ENCODE measurements around the gene STK32C. TPM values are rescaled to one million over a fixed set of nuclear protein-coding genes. Genes with fewer than 3 reads are reported as not detected.

STK32C gene
- total RNA-seq, 1 experiment from 2014 or later, result 13.9 TPM

GRCh38 chr10:132292287-132293200 is 15.2 kb downstream of the STK32C start:
- CTCF ChIA-PET, result no interaction called here
- no peak for DNase-seq
- Histone ChIP-seq H3K79me2 (ENCODE audit: low read depth) (no peaks in the 10 kb centered on the region), H3K4me1 (replicated peaks; ENCODE audit: insufficient read depth) (no peaks in the 10 kb centered on the region), H3K4me3 (no peak overlapping the region), H3K36me3 (ENCODE audit: low read depth) (no peaks in the 10 kb centered on the region), H3K9me2 (ENCODE audit: insufficient read depth) (no peaks in the 10 kb centered on the region), H3K27ac (no peak overlapping the region), H2AFZ (no peak overlapping the region), H4K20me1 (ENCODE audit: insufficient read depth) (no peaks in the 10 kb centered on the region), H3K27me3 (ENCODE audit: insufficient read depth, low read depth) (no peaks in the 10 kb centered on the region), H3K9me3 (ENCODE audit: insufficient read depth, low read depth) (no peaks in the 10 kb centered on the region), H3F3A (ENCODE audit: insufficient read depth, low read depth) (no peaks in the 10 kb centered on the region), H3K4me2 (no peak overlapping the region)
- POLR2A ChIA-PET (ENCODE audit: unreplicated experiment), result no interaction called here
- intact Hi-C loops (cut with micrococcal nuclease; ENCODE audit: unreplicated experiment), result no loop called here
- BruUV-seq (replicated peaks), result no TSS peak
- TF ChIP-seq, protein P1, sequence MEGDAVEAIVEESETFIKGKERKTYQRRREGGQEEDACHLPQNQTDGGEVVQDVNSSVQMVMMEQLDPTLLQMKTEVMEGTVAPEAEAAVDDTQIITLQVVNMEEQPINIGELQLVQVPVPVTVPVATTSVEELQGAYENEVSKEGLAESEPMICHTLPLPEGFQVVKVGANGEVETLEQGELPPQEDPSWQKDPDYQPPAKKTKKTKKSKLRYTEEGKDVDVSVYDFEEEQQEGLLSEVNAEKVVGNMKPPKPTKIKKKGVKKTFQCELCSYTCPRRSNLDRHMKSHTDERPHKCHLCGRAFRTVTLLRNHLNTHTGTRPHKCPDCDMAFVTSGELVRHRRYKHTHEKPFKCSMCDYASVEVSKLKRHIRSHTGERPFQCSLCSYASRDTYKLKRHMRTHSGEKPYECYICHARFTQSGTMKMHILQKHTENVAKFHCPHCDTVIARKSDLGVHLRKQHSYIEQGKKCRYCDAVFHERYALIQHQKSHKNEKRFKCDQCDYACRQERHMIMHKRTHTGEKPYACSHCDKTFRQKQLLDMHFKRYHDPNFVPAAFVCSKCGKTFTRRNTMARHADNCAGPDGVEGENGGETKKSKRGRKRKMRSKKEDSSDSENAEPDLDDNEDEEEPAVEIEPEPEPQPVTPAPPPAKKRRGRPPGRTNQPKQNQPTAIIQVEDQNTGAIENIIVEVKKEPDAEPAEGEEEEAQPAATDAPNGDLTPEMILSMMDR (conservative IDR thresholded peaks at IDR 0.05), result no peak
- no peak for TF ChIP-seq EZH2 (IDR thresholded peaks at IDR 0.05; ENCODE audit: low read depth)

- no TSS peak for BruUV-seq (replicated peaks)
- Histone ChIP-seq H3F3A (ENCODE audit: insufficient read depth, low read depth) (no peaks in the 10 kb centered on the region), H3K27ac (no peak overlapping the region), H3K36me3 (ENCODE audit: low read depth) (no peaks in the 10 kb centered on the region), H3K4me3 (no peak overlapping the region), H3K79me2 (ENCODE audit: low read depth) (no peaks in the 10 kb centered on the region), H3K4me1 (replicated peaks; ENCODE audit: insufficient read depth) (no peaks in the 10 kb centered on the region), H2AFZ (no peak overlapping the region), H3K9me3 (ENCODE audit: insufficient read depth, low read depth) (no peaks in the 10 kb centered on the region), H3K27me3 (ENCODE audit: insufficient read depth, low read depth) (no peaks in the 10 kb centered on the region), H3K9me2 (ENCODE audit: insufficient read depth) (no peaks in the 10 kb centered on the region), H3K4me2 (no peak overlapping the region), H4K20me1 (ENCODE audit: insufficient read depth) (no peaks in the 10 kb centered on the region)
- no peak for TF ChIP-seq EZH2 (IDR thresholded peaks at IDR 0.05; ENCODE audit: low read depth)
- TF ChIP-seq, protein P1 (conservative IDR thresholded peaks at IDR 0.05), result no peak
- CTCF ChIA-PET, result no interaction called here
- intact Hi-C loops (cut with micrococcal nuclease; ENCODE audit: unreplicated experiment), result no loop called here
- POLR2A ChIA-PET (ENCODE audit: unreplicated experiment), result no interaction called here
- no peak for DNase-seq
Measured at GRCh38 chr10:132291826-132292225, 15.9 kb downstream of the STK32C start.

DNA sequence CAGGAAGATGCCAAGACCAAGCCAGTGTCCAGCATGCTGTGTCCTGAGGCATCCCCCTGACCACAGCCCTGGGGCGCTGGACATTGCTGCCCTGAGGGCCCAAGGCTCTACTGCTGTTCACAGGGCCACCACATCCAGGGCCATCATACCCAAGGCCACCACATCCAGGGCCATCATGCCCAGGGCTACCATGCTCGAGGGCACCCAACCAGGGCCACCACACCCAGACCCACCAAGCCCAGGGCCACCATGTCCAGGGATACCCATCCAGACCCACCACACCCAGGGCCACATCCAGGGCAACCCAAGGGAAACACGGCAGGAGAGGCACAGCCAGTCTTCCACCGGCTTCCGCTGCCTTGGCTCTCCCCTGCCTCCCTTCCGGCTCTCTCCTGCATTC is 17.1 kb downstream of the STK32C start:
- TF ChIP-seq, protein P1 (conservative IDR thresholded peaks at IDR 0.05), result no peak
- TF ChIP-seq EZH2 (IDR thresholded peaks at IDR 0.05; ENCODE audit: low read depth), result no peak
- Histone ChIP-seq H3K79me2 (ENCODE audit: low read depth) (no peaks in the 10 kb centered on the region), H3K36me3 (ENCODE audit: low read depth) (no peaks in the 10 kb centered on the region), H3K4me1 (replicated peaks; ENCODE audit: insufficient read depth) (no peaks in the 10 kb centered on the region), H3K9me2 (ENCODE audit: insufficient read depth) (no peaks in the 10 kb centered on the region), H3K4me3 (no peak overlapping the region), H4K20me1 (ENCODE audit: insufficient read depth) (no peaks in the 10 kb centered on the region), H2AFZ (no peak overlapping the region), H3K9me3 (ENCODE audit: insufficient read depth, low read depth) (no peaks in the 10 kb centered on the region), H3K27me3 (ENCODE audit: insufficient read depth, low read depth) (no peaks in the 10 kb centered on the region), H3K4me2 (no peak overlapping the region), H3F3A (ENCODE audit: insufficient read depth, low read depth) (no peaks in the 10 kb centered on the region), H3K27ac (no peak overlapping the region)
- BruUV-seq (replicated peaks), result no TSS peak
- DNase-seq, result no peak
- POLR2A ChIA-PET (ENCODE audit: unreplicated experiment), result no interaction called here
- intact Hi-C loops (cut with micrococcal nuclease; ENCODE audit: unreplicated experiment), result no loop called here
- CTCF ChIA-PET, result no interaction called here
